Stimulated activated CD8-positive, alpha-beta memory T cell treated with anti-CD3 and anti-CD28 coated beads, Interleukin-15, amount 100 ng/mL, for 1 hour (primary cell): ENCODE measurements around the gene MRAP.
"Not testable (repeated sequence)": the region's sequence is repeated elsewhere in the genome, so short reads cannot be mapped to it uniquely, and the experiment has no call there.

Experiments used
- DNase-seq: peaks from one replicate; pipeline ENCODE4 v3.0.0-alpha.2; 2020; ENCODE audit warnings: low read depth

MRAP gene

DNA sequence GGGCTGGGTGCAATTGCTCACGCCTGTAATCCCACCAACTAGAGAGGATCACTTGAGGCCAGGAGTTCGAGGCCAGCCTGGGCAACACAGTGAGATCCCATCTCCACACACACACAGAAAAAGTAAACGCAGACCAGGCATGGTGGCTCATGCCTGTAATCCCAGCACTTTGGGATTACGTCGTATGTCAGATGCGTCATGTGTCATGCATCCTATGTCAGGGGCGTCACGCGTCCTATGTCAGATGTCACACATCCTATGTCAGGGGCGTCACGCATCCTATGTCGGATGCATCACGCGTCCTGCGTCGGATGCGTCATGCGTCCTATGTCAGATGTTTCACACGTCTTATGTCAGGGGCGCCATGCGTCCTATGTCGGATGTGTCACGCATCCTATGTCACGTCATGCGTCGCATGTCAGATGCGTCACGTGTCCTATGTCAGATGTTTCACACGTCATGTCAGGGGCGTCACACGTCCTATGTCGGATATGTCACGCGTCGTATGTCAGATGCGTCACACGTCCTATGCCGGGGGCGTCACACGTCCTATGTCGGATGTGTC lies 1.5 kb downstream of the MRAP start:
- DNase-seq, result no peak

DNA sequence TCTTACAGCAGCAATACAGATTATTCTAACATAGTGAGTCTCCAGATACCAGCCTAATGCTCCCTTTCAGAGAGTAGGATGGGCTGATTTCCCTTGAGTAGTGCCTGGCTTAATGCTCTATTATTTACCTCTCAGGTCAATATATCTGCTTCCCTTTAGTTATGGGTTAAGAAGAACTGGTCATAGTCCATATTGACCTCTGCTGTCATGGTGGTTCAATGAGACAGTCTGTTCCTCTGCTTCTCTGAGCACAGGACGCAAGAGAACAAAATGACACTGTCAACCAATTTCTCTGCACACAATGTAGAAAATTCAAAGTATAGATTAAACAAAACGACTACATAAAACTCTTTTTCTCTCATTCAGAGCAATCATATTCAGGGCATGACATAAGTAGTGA lies 2.9 kb downstream of the MRAP start:
- no peak for DNase-seq

DNA sequence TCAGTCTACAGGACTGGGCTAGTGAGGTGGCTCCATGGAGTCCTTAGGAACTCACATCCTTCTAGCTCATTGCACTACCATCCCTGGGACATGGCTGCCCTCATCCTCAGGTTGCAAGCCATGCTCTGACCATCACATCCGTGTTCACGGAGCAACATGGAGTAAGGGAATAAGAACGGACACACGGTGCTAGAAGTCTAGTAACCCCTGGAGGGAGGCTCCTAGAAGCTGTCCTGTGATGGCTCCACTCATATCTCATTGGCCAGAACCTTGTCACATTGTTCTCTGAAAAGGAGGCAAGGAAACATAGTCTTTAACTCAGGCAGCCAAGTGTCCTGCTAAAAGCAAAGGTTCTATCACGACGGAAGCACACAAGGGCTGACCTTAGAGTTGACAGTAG lies 3.9 kb downstream of the MRAP start:
- DNase-seq, result no peak

DNA sequence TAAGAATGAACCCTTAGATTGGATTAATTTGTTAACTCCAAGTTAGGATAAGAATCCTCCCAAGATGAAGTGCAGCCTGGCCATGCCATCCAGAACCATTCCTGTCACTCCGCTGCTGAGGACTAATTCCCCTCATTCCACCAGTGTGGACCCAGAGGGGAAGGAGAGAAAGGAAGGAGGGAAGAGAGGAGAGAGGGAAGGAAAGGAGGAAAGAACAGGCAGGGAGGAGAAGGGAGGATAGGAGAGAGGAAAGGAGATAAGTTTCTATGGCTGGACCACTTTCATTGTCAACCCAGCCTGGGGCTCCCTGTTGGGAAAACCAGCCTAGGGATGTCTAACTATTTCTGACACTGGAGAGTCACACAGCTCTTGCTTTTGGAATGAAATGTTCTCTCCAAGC lies 4.7 kb downstream of the MRAP start:
- DNase-seq, result no peak

DNA sequence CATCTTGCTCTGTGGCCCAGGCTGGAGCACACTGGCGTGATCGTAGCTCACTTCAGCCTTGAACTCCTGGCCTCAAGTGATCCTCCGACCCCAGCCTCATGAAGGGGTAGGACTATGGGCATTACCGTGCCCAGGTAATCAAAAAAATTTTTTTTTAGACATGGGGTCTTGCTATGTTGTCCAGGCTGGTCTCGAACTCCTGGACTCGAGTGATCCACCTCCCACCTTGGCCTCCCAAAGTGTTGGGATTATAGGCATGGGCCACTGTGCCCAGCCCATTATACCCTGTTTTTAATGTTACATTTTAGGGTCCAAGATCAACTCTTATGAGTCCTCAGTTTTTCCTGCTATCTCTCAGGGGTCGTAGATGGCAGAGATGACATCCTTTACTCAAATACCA lies 6.3 kb downstream of the MRAP start:
- DNase-seq, result no peak

DNA sequence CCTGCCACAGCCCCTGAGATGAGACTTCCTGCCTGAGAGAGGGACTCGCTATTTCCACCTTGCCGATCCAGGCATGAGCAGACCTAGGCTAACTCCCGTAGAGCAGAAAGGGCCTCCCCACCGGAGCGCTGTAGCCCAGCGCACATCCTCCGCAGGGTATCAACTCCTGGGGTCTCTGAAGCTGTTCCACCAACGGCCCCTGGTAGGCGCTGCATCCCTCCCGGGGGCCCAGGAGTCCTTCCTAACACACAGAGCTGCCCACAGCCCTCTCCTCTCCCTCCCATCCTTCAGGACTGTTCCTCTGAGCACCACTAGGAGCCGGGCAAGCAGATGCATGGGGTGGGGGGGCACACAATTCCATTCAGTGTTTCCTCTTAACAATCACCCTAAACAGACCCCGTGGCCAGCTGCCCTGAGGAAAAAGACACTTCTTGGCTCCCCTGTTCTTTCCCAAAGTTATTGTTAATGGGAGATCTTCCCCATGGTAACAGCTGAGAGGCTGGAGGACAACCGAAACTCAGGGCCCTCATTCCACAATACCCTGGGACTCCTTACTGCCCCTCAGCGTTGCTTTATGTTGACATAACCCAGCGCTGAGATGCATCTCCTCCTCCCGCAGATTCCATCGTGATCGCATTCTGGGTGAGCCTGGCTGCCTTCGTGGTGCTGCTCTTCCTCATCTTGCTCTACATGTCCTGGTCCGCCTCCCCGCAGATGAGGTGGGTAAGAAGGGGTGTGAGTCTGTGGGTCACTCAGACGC lies 7.5 kb downstream of the MRAP start:
- DNase-seq, result no peak

DNA sequence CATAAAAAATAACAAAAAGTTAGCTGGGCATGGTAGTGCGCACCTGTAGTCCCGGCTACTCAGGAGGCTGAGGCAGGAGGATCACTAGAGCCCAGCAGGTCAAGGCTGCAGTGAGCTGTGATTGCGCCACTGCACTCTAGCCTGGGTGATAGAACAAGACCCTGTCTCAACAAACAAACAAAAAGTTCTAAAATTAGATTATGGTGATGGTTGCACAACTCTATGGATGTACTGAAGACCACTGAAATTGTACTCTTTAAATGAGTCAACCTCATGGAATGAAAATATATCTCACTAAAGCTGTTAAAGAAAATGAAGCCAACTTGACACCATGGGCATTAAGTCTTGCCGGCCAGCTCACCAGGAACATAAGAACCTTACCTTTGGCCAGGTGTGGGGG lies 9.1 kb downstream of the MRAP start:
- DNase-seq, result no peak

DNA sequence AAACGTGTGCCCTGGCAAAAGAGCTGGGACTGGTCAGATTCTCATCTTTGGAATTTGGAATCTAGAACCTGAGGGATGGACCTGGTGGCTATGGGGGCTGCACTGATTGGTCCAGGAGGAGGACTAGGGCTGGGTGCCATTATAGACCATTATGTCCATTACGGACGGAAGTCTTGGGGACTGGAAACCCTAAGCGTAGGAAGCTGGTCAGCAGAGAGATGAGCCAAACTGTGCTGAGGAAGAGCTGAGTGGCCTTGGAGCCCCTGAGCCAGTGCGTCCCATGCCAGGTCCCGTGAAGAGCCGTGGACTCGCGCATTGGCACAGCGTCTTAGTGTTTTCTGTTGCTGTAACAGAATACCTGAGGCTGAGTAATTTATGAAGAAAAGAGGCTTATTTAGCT lies 10.0 kb downstream of the MRAP start:
- DNase-seq, result no peak

DNA sequence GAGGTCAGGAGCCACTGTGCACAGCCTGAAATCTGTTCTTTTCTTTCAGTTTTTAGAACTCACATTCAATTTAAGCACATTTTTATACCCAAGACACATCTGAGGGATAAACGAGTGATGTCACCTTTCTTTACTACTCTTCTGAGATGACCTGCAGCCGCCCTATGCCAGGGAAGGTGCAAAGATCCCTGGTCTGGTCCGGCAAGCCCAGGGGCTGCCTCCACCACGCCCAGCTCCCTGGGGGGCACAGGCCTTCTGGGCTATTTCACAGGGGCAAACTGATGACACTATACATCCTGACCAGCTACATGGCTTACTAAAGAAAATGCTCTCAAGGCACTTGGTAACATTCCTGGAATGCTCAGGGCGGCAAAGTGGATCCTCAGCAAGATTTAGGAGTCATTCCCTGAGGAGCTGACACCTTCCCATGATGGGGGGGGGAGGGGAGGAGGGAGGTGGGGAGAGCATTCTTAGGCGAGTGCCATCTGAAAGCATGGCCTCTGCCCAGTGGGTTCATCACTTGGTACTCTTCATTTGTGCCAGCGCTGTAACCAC lies 11.3 kb downstream of the MRAP start:
- no peak for DNase-seq

DNA sequence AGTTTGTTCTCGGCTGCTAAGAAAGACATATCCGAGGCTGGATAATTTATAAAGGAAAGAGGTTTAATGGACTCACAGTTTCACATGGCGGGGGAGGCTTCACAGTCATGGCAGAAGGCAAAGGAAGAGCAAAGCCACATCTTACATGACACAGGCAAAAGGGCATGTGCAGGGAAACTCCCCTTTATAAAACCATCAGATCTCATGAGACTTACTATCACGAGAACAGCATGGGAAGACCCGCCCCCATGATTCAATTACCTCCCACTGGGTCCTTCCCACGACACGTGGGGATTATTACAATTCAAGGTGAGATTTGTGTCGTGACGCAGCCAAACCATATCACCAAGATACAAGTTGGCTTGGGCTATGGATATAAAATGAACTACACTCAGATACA lies 12.3 kb downstream of the MRAP start:
- not testable (repeated sequence) for DNase-seq

DNA sequence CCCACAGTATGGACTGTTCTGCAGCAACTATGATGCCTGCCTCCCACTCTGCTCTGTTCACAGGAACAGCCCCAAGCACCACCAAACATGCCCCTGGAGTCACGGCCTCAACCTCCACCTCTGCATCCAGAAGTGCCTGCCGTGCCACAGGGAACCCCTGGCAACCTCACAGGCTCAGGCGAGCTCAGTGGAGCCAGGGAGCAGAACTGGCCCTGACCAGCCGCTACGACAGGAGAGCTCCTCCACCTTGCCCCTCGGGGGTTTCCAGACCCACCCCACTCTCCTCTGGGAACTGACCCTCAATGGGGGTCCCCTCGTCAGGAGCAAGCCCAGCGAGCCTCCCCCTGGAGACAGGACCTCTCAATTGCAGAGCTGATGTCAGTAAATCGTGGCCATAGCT lies 13.0 kb downstream of the MRAP start:
- no peak for DNase-seq

DNA sequence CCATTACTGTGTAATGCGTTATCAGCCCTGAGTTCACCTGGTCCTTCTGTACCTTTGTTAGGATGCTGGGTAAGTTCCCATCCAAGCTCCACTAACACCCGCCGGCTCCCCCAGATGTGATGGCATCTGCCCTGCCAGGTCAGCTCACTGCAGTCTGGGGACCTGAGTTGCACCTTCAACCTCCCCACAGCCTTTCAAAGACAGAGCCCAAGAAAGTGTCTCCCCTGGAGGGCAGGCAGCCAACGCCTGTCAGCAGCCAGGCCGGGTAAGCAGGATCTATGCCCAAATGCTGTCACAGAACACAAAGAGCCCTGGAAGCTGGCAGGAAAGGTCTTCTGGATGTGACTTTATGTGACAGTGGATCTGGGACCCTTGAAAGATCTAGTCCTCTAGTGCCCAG lies 13.7 kb downstream of the MRAP start:
- no peak for DNase-seq

DNA sequence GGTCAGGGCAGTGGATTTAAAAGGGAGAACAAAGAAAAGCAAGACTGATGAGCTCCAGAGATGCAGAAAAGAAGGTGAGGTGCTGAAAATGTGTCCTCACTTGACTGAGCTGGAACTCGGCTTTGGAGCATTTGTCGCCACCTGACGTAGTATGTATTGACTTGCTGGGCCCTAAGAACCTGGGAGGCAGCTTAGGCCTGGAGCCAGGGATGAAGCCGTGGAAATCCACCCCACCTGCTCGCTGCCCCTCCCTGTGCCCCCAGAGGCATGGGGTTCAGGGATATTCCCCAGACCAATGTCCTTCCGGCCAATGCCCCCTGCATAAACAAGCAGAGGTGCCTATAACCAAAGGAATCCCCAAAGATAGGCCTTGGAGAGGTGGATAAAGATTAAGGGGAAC lies 14.3 kb downstream of the MRAP start:
- DNase-seq, result no peak

DNA sequence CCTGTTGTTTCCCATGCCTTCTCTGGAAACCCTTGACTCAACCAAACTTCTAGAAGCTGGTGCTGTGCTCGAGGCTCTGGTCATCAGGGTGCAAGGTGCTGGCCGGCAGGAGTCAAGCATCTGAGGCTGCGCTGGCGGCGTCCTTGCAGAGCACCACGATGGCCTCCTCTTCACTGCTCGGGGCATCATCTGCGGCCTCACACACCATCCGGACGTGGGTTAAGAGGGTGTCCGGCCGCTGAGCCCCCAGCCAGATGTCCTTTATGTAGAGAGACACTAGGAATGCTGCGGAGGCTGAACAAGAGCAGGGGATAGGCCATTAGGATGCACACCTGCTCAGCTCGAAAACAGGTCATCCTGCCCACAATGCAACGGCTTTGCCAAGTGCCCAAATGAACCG lies 16.2 kb downstream of the MRAP start:
- DNase-seq, result no peak

DNA sequence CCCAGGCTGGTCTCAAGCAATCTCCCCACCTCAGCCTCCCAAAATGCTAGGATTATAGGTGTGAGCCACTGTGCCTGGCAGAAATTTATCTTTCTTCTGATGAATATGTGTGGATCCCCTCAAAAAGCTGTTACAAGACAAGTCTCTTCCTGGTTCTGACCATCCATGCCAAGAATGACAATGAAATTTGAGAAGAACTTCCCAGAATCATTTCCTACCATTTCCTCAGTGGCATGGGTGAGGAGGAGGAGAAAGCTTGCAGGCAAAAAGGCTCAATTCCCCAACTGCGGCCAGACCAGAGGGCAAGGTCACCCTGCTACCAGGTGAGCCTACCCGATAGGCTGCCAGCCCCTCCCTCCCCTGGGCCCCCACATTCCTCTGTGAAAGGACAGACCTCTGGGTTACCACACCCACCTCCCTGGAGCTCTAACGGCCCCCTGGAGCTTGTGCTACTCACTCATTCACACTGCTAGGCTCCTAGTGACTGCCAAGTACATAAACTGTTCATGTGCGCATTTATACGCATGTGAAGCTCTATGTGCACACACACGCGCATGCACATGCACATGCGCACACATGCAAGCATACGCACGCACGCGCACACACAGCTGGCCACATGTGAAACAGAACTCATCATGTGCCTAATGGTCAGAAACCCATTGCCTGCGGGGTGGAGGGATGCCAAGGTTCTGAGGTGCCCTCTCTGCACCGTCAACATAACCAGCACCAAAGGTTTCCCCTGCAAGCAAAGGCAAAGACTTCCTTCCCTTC lies 17.0 kb downstream of the MRAP start:
- no peak for DNase-seq

DNA sequence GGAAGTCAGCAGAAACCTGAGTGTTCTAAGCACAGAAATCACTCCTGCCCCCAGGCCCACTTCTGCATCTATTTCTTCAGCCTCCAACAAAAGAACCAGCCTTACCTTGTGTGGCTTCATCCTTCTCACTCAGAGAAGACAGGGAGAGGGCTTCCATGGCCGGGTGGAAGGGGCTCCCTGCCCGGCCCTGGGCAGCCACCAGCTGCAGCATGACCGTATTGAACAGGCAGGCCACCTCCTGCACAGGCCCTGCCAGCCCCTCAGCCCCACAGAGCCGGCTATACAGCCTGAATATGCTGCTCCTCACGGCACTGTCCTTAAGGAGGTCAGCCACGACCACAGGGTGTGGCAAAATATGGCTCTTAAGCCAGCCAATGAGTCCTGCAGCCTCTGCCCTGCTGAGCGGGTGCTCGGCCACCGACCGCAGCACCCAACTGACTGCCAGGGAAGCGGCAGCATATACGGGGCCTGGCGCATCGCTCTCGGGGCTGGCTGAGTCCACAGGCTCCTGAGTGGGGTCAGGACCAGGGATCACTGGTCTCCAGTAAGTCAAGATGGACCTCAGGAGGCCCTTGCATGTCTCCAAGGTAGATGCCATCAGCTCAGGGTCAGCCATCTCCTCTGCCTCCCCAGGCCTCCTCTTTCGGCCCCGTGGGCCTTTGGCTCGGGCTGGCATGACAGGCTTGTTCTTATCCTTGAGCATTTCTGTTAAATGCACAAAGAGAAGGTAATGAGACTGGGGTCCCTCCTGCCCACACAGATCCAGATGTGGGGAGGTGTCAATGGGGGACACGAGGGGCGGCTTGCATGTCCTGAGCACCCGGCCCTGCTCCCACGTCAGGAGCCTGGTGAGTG lies 17.9 kb downstream of the MRAP start:
- DNase-seq, result no peak

DNA sequence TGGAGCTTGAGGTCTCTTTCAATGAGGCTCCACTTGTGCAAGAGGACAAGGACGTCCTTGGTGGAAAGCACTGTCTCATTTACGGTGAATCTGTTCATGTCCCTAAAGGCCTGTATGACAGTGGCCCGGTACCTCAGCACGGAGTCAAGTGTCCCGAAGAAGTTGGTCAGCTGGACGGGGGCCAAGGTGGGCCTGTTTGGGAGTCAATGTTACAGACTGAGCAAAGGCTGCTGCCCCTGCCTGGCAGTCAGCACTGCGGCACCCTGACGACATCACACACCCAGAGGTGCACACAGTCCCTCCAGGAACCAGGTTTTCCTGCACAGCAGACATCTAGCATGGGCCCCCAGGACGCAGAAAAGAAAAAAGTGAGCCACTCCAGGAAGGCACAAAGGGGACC lies 19.1 kb downstream of the MRAP start:
- DNase-seq, result no peak

DNA sequence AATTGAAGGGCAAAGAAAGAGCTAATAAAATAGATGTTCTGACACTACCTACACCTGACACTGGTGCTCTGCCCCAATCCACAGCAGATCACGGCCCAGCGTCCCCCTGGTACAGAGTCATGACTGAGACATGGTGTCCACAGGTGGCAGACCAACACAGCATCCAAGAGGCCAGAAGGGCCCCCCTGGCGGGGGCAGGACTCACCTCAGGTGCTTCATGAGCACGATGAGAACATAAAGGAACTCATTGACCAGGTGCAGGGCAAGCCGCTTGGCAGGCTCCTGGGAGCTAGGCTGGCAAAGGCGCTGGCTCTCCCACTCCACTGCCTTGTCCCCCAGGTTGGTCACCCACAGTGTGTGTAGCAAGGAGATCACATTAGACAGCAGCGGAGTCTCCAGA lies 20.4 kb downstream of the MRAP start:
- DNase-seq, result no peak

DNA sequence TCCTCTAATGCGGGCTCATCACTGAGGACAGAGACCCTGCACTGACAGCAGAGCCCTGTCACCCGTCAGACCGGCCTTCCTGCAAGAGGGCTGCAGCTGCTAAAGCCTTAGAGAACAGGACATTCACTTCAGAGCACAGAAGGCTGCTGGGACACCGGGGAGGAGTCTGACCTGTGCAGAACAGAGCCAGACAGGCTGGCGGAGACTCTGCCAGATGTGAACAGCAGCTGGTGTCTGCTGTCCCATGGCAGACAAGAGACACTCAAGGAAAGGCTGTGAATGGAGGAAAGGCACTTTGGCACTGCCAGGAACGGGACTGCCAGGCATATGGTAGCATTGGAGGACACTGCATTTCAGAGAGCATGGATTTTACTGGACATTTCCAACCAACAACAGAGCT lies 21.4 kb downstream of the MRAP start:
- no peak for DNase-seq

DNA sequence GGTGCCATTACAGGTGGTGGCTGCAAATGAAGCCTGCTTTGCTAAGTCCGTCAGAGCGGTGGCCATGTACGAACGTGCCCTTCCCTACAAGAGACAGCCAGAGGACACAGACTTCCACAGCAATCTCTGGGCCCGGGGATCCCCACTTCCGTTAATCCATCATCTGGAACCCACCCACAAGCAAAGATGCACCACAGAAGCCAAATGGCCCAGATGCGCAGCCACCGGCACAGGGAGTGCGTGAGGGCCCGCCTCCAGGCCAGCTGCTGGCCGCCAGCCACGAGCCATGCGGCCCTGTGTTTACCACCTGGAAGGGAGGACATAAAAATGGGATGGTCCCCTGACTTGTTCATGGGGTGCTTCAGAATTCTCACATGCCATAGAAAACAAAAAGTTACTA lies 22.1 kb downstream of the MRAP start:
- DNase-seq, result no peak

DNA sequence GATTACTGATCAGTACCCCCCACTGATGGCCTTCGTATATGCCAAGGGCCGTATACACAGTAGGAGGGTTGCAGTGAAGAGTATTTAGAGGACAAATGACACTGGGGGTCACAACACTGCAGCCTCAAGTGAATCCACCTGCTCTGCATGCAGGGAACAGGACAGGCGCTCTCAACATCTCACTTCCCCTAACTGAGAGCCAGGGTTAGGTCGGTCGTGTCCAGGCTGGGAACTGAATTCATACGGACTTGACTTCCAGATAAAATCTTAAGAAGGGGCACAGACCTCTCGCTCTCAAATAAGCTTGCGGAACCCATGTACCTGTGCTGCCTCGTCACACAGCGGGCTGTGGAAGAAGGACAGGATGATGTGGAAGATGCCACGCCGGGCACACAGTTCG lies 22.8 kb downstream of the MRAP start:
- DNase-seq, result no peak

DNA sequence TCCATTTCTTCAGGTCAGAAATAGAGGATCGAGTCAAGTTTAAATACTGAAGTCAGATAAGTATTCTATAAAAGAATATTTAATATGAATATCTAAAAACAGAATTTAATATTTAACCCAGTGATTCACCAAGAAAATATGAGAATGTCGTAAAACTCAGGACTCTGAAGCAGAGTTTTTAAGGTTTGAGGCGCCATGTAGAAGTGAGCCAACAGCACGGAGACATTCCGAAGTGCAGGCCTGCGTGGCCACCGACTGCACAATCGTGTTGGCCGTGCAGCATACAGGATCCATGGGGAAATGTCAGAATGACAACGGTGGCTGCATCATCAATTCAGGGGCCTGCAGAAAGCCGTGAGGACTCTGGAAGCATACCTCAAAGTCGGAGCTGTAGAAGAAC lies 23.4 kb downstream of the MRAP start:
- no peak for DNase-seq
